Left ventricle myocardium inferior (tissue), 1 donor: ENCODE data around the gene PIGC. TPM values are rescaled to one million over a fixed set of nuclear protein-coding genes. Genes with fewer than 3 reads are reported as not detected.

Experiments
- DNase-seq: peaks from one replicate; pipeline ENCODE4 v3.0.0-alpha.2; 2020
- H3K27ac ChIP-seq: fragments of 200-600 bp; replicated peaks from 2 replicates; pipeline ENCODE4 v1.8.0; 2021
- H3K27me3 ChIP-seq: fragments of 200-600 bp; 2 replicates; pipeline ENCODE4 v1.8.0; 2021; ENCODE audit warnings: low read depth
- H3K36me3 ChIP-seq: fragments of 200-600 bp; 2 replicates; pipeline ENCODE4 v1.8.0; 2021
- H3K4me1 ChIP-seq: fragments of 200-600 bp; 2 replicates; pipeline ENCODE4 v1.8.0; 2021
- H3K4me3 ChIP-seq: fragments of 200-600 bp; 2 replicates; pipeline ENCODE4 v1.8.0; 2021; ENCODE audit warnings: mild to moderate bottlenecking, moderate library complexity
- H3K9me3 ChIP-seq: fragments of 200-600 bp; replicated peaks from 2 replicates; pipeline ENCODE4 v1.8.0; 2021
- CTCF ChIP-seq: fragments of 200-600 bp; IDR thresholded peaks from 2 replicates; pipeline ENCODE4 v1.8.0; 2021; ENCODE audit warnings: antibody characterized with exemption, mild to moderate bottlenecking, borderline replicate concordance
- intact Hi-C: fragments of 100-400 bp; cut with micrococcal nuclease; formaldehyde crosslinking; loops from one replicate; pipeline ENCODE4 v1.11.0; 2022
- total RNA-seq: library from RNA; stranded (reverse); fragmentation: NEBNext Ultra II Directional; extraction: Animal tissue kit (Norgen Biotek cat#: 25700); gene quantifications from one replicate; pipeline ENCODE4 v1.2.1, GENCODE V29; 2021
- donor health status: DM: no; HTN: yes; CAD: no; lungs with severe emphysema.

The PIGC gene
- total RNA-seq, 1 donor from 2014 or later = 15.4 TPM

- H3K4me1 ChIP-seq = peaks cover 5% of the 10 kb centered on the region
- no peak for DNase-seq
- peaks cover 3% of the 10 kb centered on the region for H3K27me3 ChIP-seq
- intact Hi-C loops = no loop called here
- TF ChIP-seq CTCF = no peak
- H3K9me3 ChIP-seq = no peaks in the 10 kb centered on the region
- H3K4me3 ChIP-seq = no peak overlapping the region
- H3K27ac ChIP-seq = no peak overlapping the region
- H3K36me3 ChIP-seq = no peaks in the 10 kb centered on the region
Observed at GRCh38 chr1:172480431-172480830, 36.6 kb upstream of the PIGC start.

- no peak for TF ChIP-seq CTCF
- Histone ChIP-seq H3K27me3 (peaks cover 3% of the 10 kb centered on the region), H3K27ac (no peak overlapping the region), H3K4me1 (peaks cover 5% of the 10 kb centered on the region), H3K9me3 (no peaks in the 10 kb centered on the region), H3K4me3 (no peak overlapping the region), H3K36me3 (no peaks in the 10 kb centered on the region)
- intact Hi-C loops = no loop called here
- DNase-seq = no peak
Observed at GRCh38 chr1:172478485-172478884, 34.6 kb upstream of the PIGC start.

GRCh38 chr1:172477741-172478140 is 33.9 kb upstream of the PIGC start:
- no peak for DNase-seq
- Histone ChIP-seq H3K27ac (no peak overlapping the region), H3K4me1 (peaks cover 5% of the 10 kb centered on the region), H3K27me3 (peaks cover 3% of the 10 kb centered on the region), H3K9me3 (no peaks in the 10 kb centered on the region), H3K4me3 (no peak overlapping the region), H3K36me3 (no peaks in the 10 kb centered on the region)
- TF ChIP-seq CTCF = no peak
- intact Hi-C loops = no loop called here

DNA sequence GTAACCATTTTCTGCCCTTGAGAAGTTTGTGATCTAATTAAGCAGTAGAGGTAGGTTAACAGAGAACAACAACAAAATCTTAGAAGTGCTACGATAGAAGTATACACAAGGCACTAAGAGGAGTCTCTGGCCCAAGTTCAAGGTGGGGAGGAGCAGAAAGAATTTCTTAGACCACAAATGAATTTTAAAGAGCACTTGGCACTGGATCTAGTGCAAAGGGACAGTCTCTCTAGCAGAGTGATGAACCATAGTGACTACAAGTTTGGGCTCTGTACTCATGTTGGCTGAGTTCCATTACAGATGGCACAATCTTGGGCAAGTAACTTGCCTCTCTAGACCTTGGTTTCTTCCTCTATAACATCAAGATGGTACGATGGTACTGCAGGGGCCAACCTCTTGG is 33.3 kb upstream of the PIGC start:
- DNase-seq = no peak
- intact Hi-C loops = no loop called here
- peaks cover 3% of the 10 kb centered on the region for H3K27me3 ChIP-seq
- no peaks in the 10 kb centered on the region for H3K9me3 ChIP-seq
- TF ChIP-seq CTCF = no peak
- H3K36me3 ChIP-seq = no peaks in the 10 kb centered on the region
- H3K27ac ChIP-seq = no peak overlapping the region
- peaks cover 5% of the 10 kb centered on the region for H3K4me1 ChIP-seq
- no peak overlapping the region for H3K4me3 ChIP-seq

DNA sequence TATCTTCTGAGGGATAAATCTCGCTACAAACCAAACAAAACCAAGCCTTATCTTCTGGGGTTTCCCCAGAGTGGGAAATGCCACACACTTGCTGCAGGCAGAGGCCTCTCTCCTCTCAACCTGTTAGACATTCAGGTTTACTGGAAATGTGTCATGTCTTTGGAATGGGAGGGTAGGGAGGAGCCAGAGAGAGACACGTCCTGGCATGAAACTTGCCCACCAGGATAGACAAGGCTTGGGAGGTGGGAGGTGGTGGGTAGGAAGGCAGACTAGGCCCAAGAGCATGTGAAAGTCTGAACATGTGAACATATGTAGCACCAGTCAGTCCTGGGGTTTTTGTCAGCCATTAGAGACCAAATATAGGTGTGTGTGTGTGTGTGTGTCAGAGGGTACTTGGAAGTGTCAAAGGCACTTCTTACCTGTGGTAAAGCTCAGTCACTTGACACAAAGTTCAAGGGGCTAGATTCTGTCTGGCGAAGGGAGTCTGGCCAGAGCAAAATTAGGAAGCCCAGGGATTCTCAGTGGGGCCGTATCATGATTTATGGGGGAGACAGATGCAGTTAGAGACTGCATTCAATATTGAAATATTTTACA is 32.4 kb upstream of the PIGC start:
- no peak for TF ChIP-seq CTCF
- DNase-seq = no peak
- intact Hi-C loops = no loop called here
- H3K27me3 ChIP-seq = peaks cover 3% of the 10 kb centered on the region
- H3K27ac ChIP-seq = no peak overlapping the region
- no peak overlapping the region for H3K4me3 ChIP-seq
- no peaks in the 10 kb centered on the region for H3K36me3 ChIP-seq
- H3K9me3 ChIP-seq = no peaks in the 10 kb centered on the region
- peaks cover 5% of the 10 kb centered on the region for H3K4me1 ChIP-seq
